ENCODE data around the gene EXOC4. TPM values are rescaled to one million over a fixed set of nuclear protein-coding genes. Genes with fewer than 3 reads are reported as not detected.
"Not testable (repeated sequence)": the region's sequence is repeated elsewhere in the genome, so short reads cannot be mapped to it uniquely, and the experiment has no call there.

Gene EXOC4
- total RNA-seq, 1 experiment from 2014 or later: 111 TPM

- Histone ChIP-seq H3K79me2 (ENCODE audit: low read length) (no peaks in the 10 kb centered on the region), H3K9me3 (ENCODE audit: low read length) (no peaks in the 10 kb centered on the region), H3K4me2 (ENCODE audit: low read depth, low read length, poor library complexity, severe bottlenecking) (no peak overlapping the region), H3K9me2 (replicated peaks; ENCODE audit: insufficient read depth, low read length) (no peaks in the 10 kb centered on the region; the same call in 1 of the 2 replicates), H3K27ac (ENCODE audit: low read length) (no peak overlapping the region), H3K36me3 (ENCODE audit: insufficient read depth, low read length) (no peaks in the 10 kb centered on the region), H2AFZ (ENCODE audit: low read length) (no peak overlapping the region), H4K20me1 (ENCODE audit: insufficient read depth, low read depth, low read length) (no peaks in the 10 kb centered on the region), H3K4me1 (ENCODE audit: low read length) (no peaks in the 10 kb centered on the region), H3K27me3 (ENCODE audit: low read length) (no peaks in the 10 kb centered on the region), H3K4me3 (ENCODE audit: low read length) (no peak overlapping the region), H3K9ac (ENCODE audit: low read length) (no peak overlapping the region)
- no peak for DNase-seq
Observed at GRCh38 chr7:133625046-133625445, 372.2 kb downstream of the EXOC4 start.

DNA sequence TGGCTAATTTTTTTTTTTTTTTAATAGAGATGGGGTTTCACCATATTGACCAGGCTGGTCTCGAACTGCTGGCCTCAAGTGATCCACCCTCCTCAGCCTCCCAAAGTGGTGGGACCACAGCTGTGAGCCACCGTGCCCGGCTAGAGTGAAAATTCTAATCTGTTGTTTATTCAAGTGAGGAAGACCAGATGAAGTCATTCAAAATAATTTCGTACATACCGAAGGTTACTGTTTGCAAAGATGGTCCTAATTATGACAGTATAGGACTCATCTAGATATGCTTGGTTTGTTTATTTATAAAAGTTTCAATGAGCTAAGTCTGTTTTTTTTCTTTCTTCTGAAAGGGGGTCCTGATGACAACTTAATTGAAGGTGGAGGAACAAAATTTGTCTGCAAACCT lies 376.8 kb downstream of the EXOC4 start:
- Histone ChIP-seq H3K9ac (ENCODE audit: low read length) (no peak overlapping the region), H3K27ac (ENCODE audit: low read length) (no peak overlapping the region), H4K20me1 (ENCODE audit: insufficient read depth, low read depth, low read length) (no peaks in the 10 kb centered on the region), H3K9me2 (replicated peaks; ENCODE audit: insufficient read depth, low read length) (no peaks in the 10 kb centered on the region; the same call in 1 of the 2 replicates), H3K79me2 (ENCODE audit: low read length) (no peaks in the 10 kb centered on the region), H3K27me3 (ENCODE audit: low read length) (no peaks in the 10 kb centered on the region), H3K4me1 (ENCODE audit: low read length) (no peaks in the 10 kb centered on the region), H2AFZ (ENCODE audit: low read length) (no peak overlapping the region), H3K36me3 (ENCODE audit: insufficient read depth, low read length) (no peaks in the 10 kb centered on the region), H3K9me3 (ENCODE audit: low read length) (no peaks in the 10 kb centered on the region), H3K4me3 (ENCODE audit: low read length) (no peak overlapping the region), H3K4me2 (ENCODE audit: low read depth, low read length, poor library complexity, severe bottlenecking) (no peak overlapping the region)
- no peak for DNase-seq

- Histone ChIP-seq H3K27me3 (ENCODE audit: low read length) (no peaks in the 10 kb centered on the region), H2AFZ (ENCODE audit: low read length) (no peak overlapping the region)
Observed at GRCh38 chr7:133633055-133633454, 380.2 kb downstream of the EXOC4 start.

DNA sequence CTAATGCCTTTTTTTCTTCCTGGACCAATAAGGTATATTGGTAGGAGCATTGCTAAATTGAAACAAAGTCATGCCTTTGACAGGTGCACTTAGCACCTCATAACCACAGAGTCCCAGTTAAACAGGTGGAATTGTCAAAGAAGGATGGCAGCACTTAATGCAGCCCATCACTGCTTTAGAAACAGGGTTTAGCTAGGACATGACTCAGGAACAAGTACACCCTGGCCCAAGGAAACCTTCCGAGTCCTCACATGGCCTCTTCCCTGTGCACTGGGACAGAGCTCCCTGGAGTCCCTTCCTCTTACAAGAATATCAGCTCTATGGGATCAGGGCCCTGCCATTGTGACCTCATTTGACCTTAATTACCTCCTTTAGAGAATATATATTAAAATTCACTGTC lies 382.7 kb downstream of the EXOC4 start:
- H3K27me3 ChIP-seq (ENCODE audit: low read length): no peaks in the 10 kb centered on the region
- H3K9me3 ChIP-seq (ENCODE audit: low read length): no peaks in the 10 kb centered on the region
- H3K9me2 ChIP-seq (replicated peaks; ENCODE audit: insufficient read depth, low read length): no peaks in the 10 kb centered on the region
- H3K4me2 ChIP-seq (ENCODE audit: low read depth, low read length, poor library complexity, severe bottlenecking): no peak overlapping the region
- H3K4me3 ChIP-seq (ENCODE audit: low read length): no peak overlapping the region
- H3K79me2 ChIP-seq (ENCODE audit: low read length): no peaks in the 10 kb centered on the region
- no peak overlapping the region for H3K9ac ChIP-seq (ENCODE audit: low read length)
- DNase-seq: no peak
- no peaks in the 10 kb centered on the region for H3K36me3 ChIP-seq (ENCODE audit: insufficient read depth, low read length)
- no peaks in the 10 kb centered on the region for H4K20me1 ChIP-seq (ENCODE audit: insufficient read depth, low read depth, low read length)
- H3K4me1 ChIP-seq (ENCODE audit: low read length): no peaks in the 10 kb centered on the region
- H2AFZ ChIP-seq (ENCODE audit: low read length): no peak overlapping the region
- no peak overlapping the region for H3K27ac ChIP-seq (ENCODE audit: low read length)

More at GRCh38 chr7:133633055-133633454, 380.2 kb downstream of the EXOC4 start:
- H3K36me3 ChIP-seq (ENCODE audit: insufficient read depth, low read length): no peaks in the 10 kb centered on the region
- H3K4me1 ChIP-seq (ENCODE audit: low read length): no peaks in the 10 kb centered on the region
- no peak for DNase-seq
- no peaks in the 10 kb centered on the region for H4K20me1 ChIP-seq (ENCODE audit: insufficient read depth, low read depth, low read length)
- H3K4me2 ChIP-seq (ENCODE audit: low read depth, low read length, poor library complexity, severe bottlenecking): no peak overlapping the region
- H3K79me2 ChIP-seq (ENCODE audit: low read length): no peaks in the 10 kb centered on the region
- no peaks in the 10 kb centered on the region for H3K9me3 ChIP-seq (ENCODE audit: low read length)
- H3K27ac ChIP-seq (ENCODE audit: low read length): no peak overlapping the region
- H3K4me3 ChIP-seq (ENCODE audit: low read length): no peak overlapping the region
- H3K9ac ChIP-seq (ENCODE audit: low read length): no peak overlapping the region
- no peaks in the 10 kb centered on the region; the same call in 1 of the 2 replicates for H3K9me2 ChIP-seq (replicated peaks; ENCODE audit: insufficient read depth, low read length)

- Histone ChIP-seq H4K20me1 (ENCODE audit: insufficient read depth, low read depth, low read length) (peaks cover 4% of the 10 kb centered on the region; the same call in 1 of the 2 replicates), H3K4me3 (ENCODE audit: low read length) (no peak overlapping the region), H3K36me3 (ENCODE audit: insufficient read depth, low read length) (no peaks in the 10 kb centered on the region), H3K4me2 (ENCODE audit: low read depth, low read length, poor library complexity, severe bottlenecking) (no peak overlapping the region), H3K9ac (ENCODE audit: low read length) (no peak overlapping the region), H2AFZ (ENCODE audit: low read length) (no peak overlapping the region), H3K9me3 (ENCODE audit: low read length) (no peaks in the 10 kb centered on the region), H3K4me1 (ENCODE audit: low read length) (no peaks in the 10 kb centered on the region), H3K27me3 (ENCODE audit: low read length) (no peaks in the 10 kb centered on the region), H3K9me2 (replicated peaks; ENCODE audit: insufficient read depth, low read length) (no peaks in the 10 kb centered on the region), H3K27ac (ENCODE audit: low read length) (no peak overlapping the region), H3K79me2 (ENCODE audit: low read length) (no peaks in the 10 kb centered on the region)
- no peak for DNase-seq
Observed at GRCh38 chr7:133638857-133639256, 386.0 kb downstream of the EXOC4 start.

DNA sequence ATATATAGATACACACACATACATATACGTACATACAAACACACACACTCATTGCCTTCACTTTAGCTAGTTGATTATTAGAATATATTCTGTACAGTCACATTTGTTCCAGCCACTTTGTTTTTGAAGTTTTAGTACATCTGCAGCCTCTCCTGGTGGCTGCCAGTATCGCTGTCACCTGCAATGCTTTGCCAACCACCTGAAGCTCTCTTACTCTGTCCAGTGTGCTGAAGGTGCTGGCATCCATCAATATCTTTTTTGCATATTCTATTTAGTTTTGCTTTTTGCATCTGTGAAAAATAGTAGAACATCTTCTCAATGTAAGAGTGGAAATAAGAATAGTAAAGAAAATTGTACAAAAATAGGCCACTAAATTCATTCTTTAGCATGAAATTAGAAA lies 388.6 kb downstream of the EXOC4 start:
- Histone ChIP-seq H3K27ac (ENCODE audit: low read length) (no peak overlapping the region), H3K4me2 (ENCODE audit: low read depth, low read length, poor library complexity, severe bottlenecking) (no peak overlapping the region), H3K9me2 (replicated peaks; ENCODE audit: insufficient read depth, low read length) (no peaks in the 10 kb centered on the region), H3K9me3 (ENCODE audit: low read length) (no peaks in the 10 kb centered on the region), H3K27me3 (ENCODE audit: low read length) (no peaks in the 10 kb centered on the region), H3K4me3 (ENCODE audit: low read length) (no peak overlapping the region), H3K4me1 (ENCODE audit: low read length) (no peaks in the 10 kb centered on the region), H3K9ac (ENCODE audit: low read length) (no peak overlapping the region), H3K36me3 (ENCODE audit: insufficient read depth, low read length) (no peaks in the 10 kb centered on the region), H4K20me1 (ENCODE audit: insufficient read depth, low read depth, low read length) (peaks cover 10% of the 10 kb centered on the region; the same call in 1 of the 2 replicates), H3K79me2 (ENCODE audit: low read length) (no peaks in the 10 kb centered on the region), H2AFZ (ENCODE audit: low read length) (no peak overlapping the region)
- DNase-seq: no peak

GRCh38 chr7:133642907-133643306 lies 390.0 kb downstream of the EXOC4 start:
- no peaks in the 10 kb centered on the region for H3K27me3 ChIP-seq (ENCODE audit: low read length)
- no peak for DNase-seq
- peaks cover 10% of the 10 kb centered on the region; the same call in 1 of the 2 replicates for H4K20me1 ChIP-seq (ENCODE audit: insufficient read depth, low read depth, low read length)
- no peaks in the 10 kb centered on the region for H3K9me3 ChIP-seq (ENCODE audit: low read length)
- H3K9ac ChIP-seq (ENCODE audit: low read length): no peak overlapping the region
- H3K27ac ChIP-seq (ENCODE audit: low read length): no peak overlapping the region
- H3K79me2 ChIP-seq (ENCODE audit: low read length): no peaks in the 10 kb centered on the region
- H2AFZ ChIP-seq (ENCODE audit: low read length): no peak overlapping the region
- H3K36me3 ChIP-seq (ENCODE audit: insufficient read depth, low read length): no peaks in the 10 kb centered on the region
- H3K4me3 ChIP-seq (ENCODE audit: low read length): no peak overlapping the region
- no peak overlapping the region for H3K4me2 ChIP-seq (ENCODE audit: low read depth, low read length, poor library complexity, severe bottlenecking)
- H3K9me2 ChIP-seq (replicated peaks; ENCODE audit: insufficient read depth, low read length): no peaks in the 10 kb centered on the region
- H3K4me1 ChIP-seq (ENCODE audit: low read length): no peaks in the 10 kb centered on the region

DNA sequence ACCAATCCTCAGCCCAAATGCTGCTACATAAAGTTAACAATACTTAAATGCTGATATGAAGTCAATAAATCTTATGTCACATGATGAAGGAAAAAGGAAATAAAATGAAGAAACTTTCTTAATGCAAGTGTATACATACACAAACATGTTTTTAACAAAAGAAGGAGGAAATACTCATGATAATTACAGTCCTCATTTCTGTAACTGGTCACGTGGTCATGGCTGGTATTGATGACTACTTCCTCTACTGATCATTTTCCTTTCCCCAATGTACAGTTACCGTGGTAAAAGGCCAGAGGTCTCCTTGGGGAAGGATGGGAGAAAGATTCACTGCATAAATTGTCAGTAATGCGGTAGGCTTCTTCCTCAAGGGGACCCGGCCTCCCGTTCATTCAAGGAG lies 390.8 kb downstream of the EXOC4 start:
- H3K4me2 ChIP-seq (ENCODE audit: low read depth, low read length, poor library complexity, severe bottlenecking); H3K36me3 ChIP-seq (ENCODE audit: insufficient read depth, low read length); H3K27me3 ChIP-seq (ENCODE audit: low read length); H3K9ac ChIP-seq (ENCODE audit: low read length); H3K79me2 ChIP-seq (ENCODE audit: low read length); H3K9me3 ChIP-seq (ENCODE audit: low read length); H3K4me1 ChIP-seq (ENCODE audit: low read length); DNase-seq; H3K9me2 ChIP-seq (replicated peaks; ENCODE audit: insufficient read depth, low read length); H3K4me3 ChIP-seq (ENCODE audit: low read length); H2AFZ ChIP-seq (ENCODE audit: low read length); H3K27ac ChIP-seq (ENCODE audit: low read length): not testable (repeated sequence)
- peaks cover 10% of the 10 kb centered on the region; the same call in 1 of the 2 replicates for H4K20me1 ChIP-seq (ENCODE audit: insufficient read depth, low read depth, low read length)

Data from Karpas-422 (cell line).